B cell (primary cell): ENCODE results near the gene TMX4. TPM values are rescaled to one million over a fixed set of nuclear protein-coding genes. Genes with fewer than 3 reads are reported as not detected.

Experiments used
- ATAC-seq: fragments of 200-7000 bp; cut with Tn5 transposase; one replicate; pipeline ENCODE4 v1.10.0; 2021; ENCODE audit warnings: low read depth, mild to moderate bottlenecking, moderate number of reproducible peaks, moderate library complexity
- CTCF ChIA-PET: fragments of 350-600 bp; sonication (Branson Sonifier 250); formaldehyde crosslinking; loops from one replicate; lab custom pipeline; 2021; ENCODE audit warnings: antibody characterized with exemption, inconsistent platforms; lab: Charles Lee
- POLR2A ChIA-PET: fragments of 350-600 bp; sonication (Branson Sonifier 250); formaldehyde crosslinking; loops from one replicate; lab custom pipeline; 2021; ENCODE audit warnings: antibody characterized with exemption; lab: Charles Lee
- DNase-seq: peaks from one replicate; pipeline ENCODE4 v3.0.0; 2013
- H2AFZ ChIP-seq: 2 replicates; pipeline ENCODE4 v1.6.1; 2012; ENCODE audit warnings: mild to moderate bottlenecking, low read depth, low read length; ENCODE audit not compliant: insufficient read depth, poor library complexity, severe bottlenecking
- H3K27ac ChIP-seq, 2 donors: 1 replicate in 1 of 2; 2 replicates in 1 of 2; pipeline ENCODE4 v1.5.1; 2012 to 2013; ENCODE audit warnings: low read length in 2 of 2, mild to moderate bottlenecking in 2 of 2, moderate library complexity in 1 of 2
- H3K27me3 ChIP-seq, 4 experiments: fragments of 200-600 bp in 1 of 4; sonication (generic) in 1 of 4; replicated peaks in 1 of 4; 1 replicate in 2 of 4; 2 replicates in 2 of 4; pipeline versions ENCODE4 v1.6.1 to v1.7.0; 2013 to 2016; ENCODE audit warnings: low read length in 3 of 4, mild to moderate bottlenecking in 2 of 4, mixed read lengths in 1 of 4, moderate library complexity in 1 of 4; ENCODE audit not compliant: insufficient read depth in 4 of 4, control insufficient read depth in 3 of 4; ENCODE audit errors: control extremely low read depth in 1 of 4
- H3K36me3 ChIP-seq, 2 experiments: replicated peaks in 1 of 2; 1 replicate in 1 of 2; 2 replicates in 1 of 2; pipeline versions ENCODE4 v1.6.1 to v1.7.1; 2013; ENCODE audit warnings: low read length in 1 of 2; ENCODE audit not compliant: insufficient read depth in 2 of 2, control insufficient read depth in 1 of 2; ENCODE audit errors: control extremely low read depth in 1 of 2, extremely low read depth in 1 of 2
- H3K4me1 ChIP-seq, 2 donors: fragments of 200-600 bp in 1 of 2; sonication (generic) in 1 of 2; 1 replicate in 1 of 2; 2 replicates in 1 of 2; pipeline versions ENCODE4 v1.5.1 to v1.6.1; 2013 to 2017; ENCODE audit warnings: low read length in 2 of 2; ENCODE audit not compliant: control insufficient read depth in 2 of 2, insufficient read depth in 2 of 2
- H3K4me2 ChIP-seq: replicated peaks from 2 replicates; pipeline ENCODE3; 2012; ENCODE audit warnings: mild to moderate bottlenecking, low read depth, low read length; ENCODE audit not compliant: poor library complexity, severe bottlenecking
- H3K4me3 ChIP-seq, 5 experiments: fragments of 200-600 bp in 1 of 5; sonication (generic) in 1 of 5; 1 replicate in 3 of 5; 2 replicates in 2 of 5; pipeline versions ENCODE4 v1.5.1 to v1.7.0; 2011 to 2016; ENCODE audit warnings: low read length in 4 of 5, mild to moderate bottlenecking in 4 of 5, low read depth in 2 of 5, control low read depth in 1 of 5, moderate library complexity in 1 of 5; ENCODE audit not compliant: insufficient read depth in 1 of 5; ENCODE audit errors: control extremely low read depth in 1 of 5, extremely low read depth in 1 of 5
- H3K79me2 ChIP-seq: fragments of 200-600 bp; sonication (generic); one replicate; pipeline ENCODE4 v1.6.0; 2016; ENCODE audit warnings: low read length; ENCODE audit not compliant: control insufficient read depth, insufficient read depth
- H3K9ac ChIP-seq: fragments of 200-600 bp; sonication (generic); 2 replicates; pipeline ENCODE4 v1.6.1; 2017; ENCODE audit warnings: mild to moderate bottlenecking, low read length, moderate library complexity
- H3K9me3 ChIP-seq, 3 donors: one replicate each; pipeline versions ENCODE4 v1.6.1 to v1.7.1; 2013; ENCODE audit warnings: low read length in 2 of 3; ENCODE audit not compliant: control insufficient read depth in 2 of 3, insufficient read depth in 1 of 3; ENCODE audit errors: control extremely low read depth in 1 of 3
- H4K20me1 ChIP-seq: 2 replicates; pipeline ENCODE4 v1.6.0; 2012; ENCODE audit warnings: mild to moderate bottlenecking, low read length; ENCODE audit not compliant: insufficient read depth, control insufficient read depth, poor library complexity, severe bottlenecking
- H3K27ac Mint-ChIP-seq: one replicate; pipeline ENCODE4 v1.8.0; 2021; ENCODE audit warnings: mixed read lengths
- H3K27me3 Mint-ChIP-seq: one replicate; pipeline ENCODE4 v1.8.0; 2021; ENCODE audit warnings: mixed read lengths
- H3K4me1 Mint-ChIP-seq: one replicate; pipeline ENCODE4 v1.8.0; 2021; ENCODE audit warnings: mixed read lengths
- H3K4me3 Mint-ChIP-seq: one replicate; pipeline ENCODE4 v1.8.0; 2021; ENCODE audit warnings: mixed read lengths
- H3K9me3 Mint-ChIP-seq: one replicate; pipeline ENCODE4 v1.8.0; 2022; ENCODE audit warnings: mixed read lengths; ENCODE audit not compliant: insufficient read depth
- EZH2 ChIP-seq: IDR thresholded peaks from 2 replicates; pipeline ENCODE4 v1.6.1; 2012; ENCODE audit warnings: borderline replicate concordance, low read depth, mild to moderate bottlenecking, moderate library complexity, low read length; ENCODE audit not compliant: insufficient read depth, poor library complexity, severe bottlenecking
- WGBS: methylation state at CpG from one replicate; pipeline ENCODE4 v1.1.5; 2013; ENCODE audit warnings: missing lambda C conversion rate; ENCODE audit not compliant: insufficient coverage; 5-methylcytosine and 5-hydroxymethylcytosine counted together
- intact Hi-C: fragments of 100-400 bp; cut with micrococcal nuclease; formaldehyde crosslinking; loops from one replicate; pipeline ENCODE4 v1.10.0; 2022
- polyA plus RNA-seq: library from polyadenylated mRNA; depleted of rRNA; stranded (reverse); fragments of >200 nt; gene quantifications from 2 replicates; pipeline ENCODE4 v1.2.3, GENCODE V29; 2012
- total RNA-seq, 2 donors: library from RNA; stranded (reverse); fragments of 120-200 nt in 1 of 2; gene quantifications; 1 replicate in 1 of 2; 2 replicates in 1 of 2; pipeline versions ENCODE4 v1.2.3 to v1.2.4, GENCODE V29; 2013 to 2022
- TF ChIP-seq, protein P1 (sequence below): fragments of 200-600 bp; IDR thresholded peaks from one replicate; pipeline ENCODE4 v1.8.0; 2022; ENCODE audit warnings: antibody characterized with exemption, mild to moderate bottlenecking

The TMX4 gene
- total and polyA plus RNA-seq, 2 donors (not counting 1 experiment from before 2014, with no cell fraction given) = 5.8 to 62.9 TPM

DNA sequence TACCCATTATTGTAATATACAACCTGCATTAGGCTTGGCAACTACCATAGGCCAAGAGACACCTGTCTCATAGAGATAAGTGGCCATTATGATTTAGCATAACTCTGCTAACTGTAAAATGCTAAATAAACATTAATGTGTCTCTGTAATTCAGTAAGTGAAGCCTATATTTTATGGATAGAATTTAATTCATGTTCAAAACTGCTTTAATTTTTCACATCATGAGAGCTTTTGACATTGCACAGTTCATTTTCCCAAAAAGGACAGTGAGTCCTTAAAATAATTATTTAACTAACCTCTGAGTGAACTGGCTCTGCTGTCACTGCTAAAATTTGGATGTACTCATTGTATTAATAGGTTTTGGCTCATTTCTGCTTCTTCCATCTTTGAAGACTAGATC, 41.4 kb upstream of the TMX4 start:
- no peaks in the 10 kb centered on the region for H3K9me3 Mint-ChIP-seq
- Histone ChIP-seq H3K4me3 (no peak overlapping the region), H3K4me1 (no peaks in the 10 kb centered on the region), H3K27ac (no peak overlapping the region), H3K79me2 (no peaks in the 10 kb centered on the region), H3K9me3 (no peaks in the 10 kb centered on the region), H2AFZ (no peak overlapping the region), H3K27me3 (no peaks in the 10 kb centered on the region), H3K4me2 (no peak overlapping the region), H3K9ac (no peak overlapping the region), H4K20me1 (no peaks in the 10 kb centered on the region), H3K36me3 (no peaks in the 10 kb centered on the region)
- DNase-seq (no peak), ATAC-seq (no peak)
- H3K27me3 Mint-ChIP-seq = peaks cover 14% of the 10 kb centered on the region
- intact Hi-C loops = no loop called here
- no peak for TF ChIP-seq EZH2
- TF ChIP-seq, protein P1, sequence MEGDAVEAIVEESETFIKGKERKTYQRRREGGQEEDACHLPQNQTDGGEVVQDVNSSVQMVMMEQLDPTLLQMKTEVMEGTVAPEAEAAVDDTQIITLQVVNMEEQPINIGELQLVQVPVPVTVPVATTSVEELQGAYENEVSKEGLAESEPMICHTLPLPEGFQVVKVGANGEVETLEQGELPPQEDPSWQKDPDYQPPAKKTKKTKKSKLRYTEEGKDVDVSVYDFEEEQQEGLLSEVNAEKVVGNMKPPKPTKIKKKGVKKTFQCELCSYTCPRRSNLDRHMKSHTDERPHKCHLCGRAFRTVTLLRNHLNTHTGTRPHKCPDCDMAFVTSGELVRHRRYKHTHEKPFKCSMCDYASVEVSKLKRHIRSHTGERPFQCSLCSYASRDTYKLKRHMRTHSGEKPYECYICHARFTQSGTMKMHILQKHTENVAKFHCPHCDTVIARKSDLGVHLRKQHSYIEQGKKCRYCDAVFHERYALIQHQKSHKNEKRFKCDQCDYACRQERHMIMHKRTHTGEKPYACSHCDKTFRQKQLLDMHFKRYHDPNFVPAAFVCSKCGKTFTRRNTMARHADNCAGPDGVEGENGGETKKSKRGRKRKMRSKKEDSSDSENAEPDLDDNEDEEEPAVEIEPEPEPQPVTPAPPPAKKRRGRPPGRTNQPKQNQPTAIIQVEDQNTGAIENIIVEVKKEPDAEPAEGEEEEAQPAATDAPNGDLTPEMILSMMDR = no peak
- CTCF ChIA-PET = no interaction called here
- POLR2A ChIA-PET = no interaction called here
- H3K4me3 Mint-ChIP-seq = no peak overlapping the region
- no peaks in the 10 kb centered on the region for H3K4me1 Mint-ChIP-seq
- no peak overlapping the region for H3K27ac Mint-ChIP-seq

DNA sequence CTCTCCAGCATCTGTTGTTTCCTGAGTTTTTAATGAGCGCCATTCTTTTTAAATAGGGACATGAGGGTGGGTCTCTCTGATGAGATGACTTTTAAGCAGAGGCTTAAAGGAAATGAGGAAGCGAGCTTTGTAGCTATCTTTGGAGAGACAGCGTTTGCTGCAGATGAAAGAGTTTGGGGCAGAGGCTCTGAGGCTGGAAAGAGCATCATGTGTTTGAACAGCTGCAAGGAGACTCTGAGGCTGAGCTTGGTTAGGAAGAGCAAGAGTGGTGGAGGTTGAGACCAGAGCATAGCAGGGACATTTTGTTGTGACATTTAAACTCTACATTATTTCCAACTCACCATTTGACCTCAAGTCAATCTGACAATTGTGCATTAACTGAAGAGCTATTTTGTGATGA, 38.3 kb upstream of the TMX4 start:
- Histone ChIP-seq H3K4me3 (no peak overlapping the region), H3K79me2 (no peaks in the 10 kb centered on the region), H4K20me1 (no peaks in the 10 kb centered on the region), H3K4me1 (no peaks in the 10 kb centered on the region), H2AFZ (no peak overlapping the region), H3K36me3 (no peaks in the 10 kb centered on the region), H3K27me3 (no peaks in the 10 kb centered on the region), H3K9ac (no peak overlapping the region), H3K27ac (no peak overlapping the region), H3K9me3 (no peaks in the 10 kb centered on the region), H3K4me2 (no peak overlapping the region)
- WGBS = 11% methylated on average over 3 of the region's 3 CpGs
- ATAC-seq (no peak), DNase-seq (no peak)
- no peak overlapping the region for H3K4me3 Mint-ChIP-seq
- no peaks in the 10 kb centered on the region for H3K9me3 Mint-ChIP-seq
- H3K4me1 Mint-ChIP-seq = no peaks in the 10 kb centered on the region
- TF ChIP-seq EZH2 = no peak
- TF ChIP-seq, protein P1 = no peak
- CTCF ChIA-PET = no interaction called here
- no peak overlapping the region for H3K27ac Mint-ChIP-seq
- H3K27me3 Mint-ChIP-seq = peaks cover 8% of the 10 kb centered on the region
- POLR2A ChIA-PET = no interaction called here
- intact Hi-C loops = no loop called here
